GM23248 (cell line): Measurements from ENCODE around the gene FYTTD1.

Source experiments
- EZH2 ChIP-seq: fragments of 200-600 bp; sonication (generic); IDR thresholded peaks from 2 replicates; pipeline ENCODE4 v1.6.1; 2018; ENCODE audit warnings: antibody characterized with exemption, mild to moderate bottlenecking; ENCODE audit not compliant: insufficient read depth, poor library complexity, severe bottlenecking
- EZH2phosphoT487 ChIP-seq: fragments of 200-600 bp; sonication (generic); IDR thresholded peaks from 2 replicates; pipeline ENCODE4 v1.6.1; 2018; ENCODE audit warnings: antibody characterized with exemption, moderate library complexity, mild to moderate bottlenecking, low read depth; ENCODE audit not compliant: insufficient read depth

GRCh38 chr3:197711973-197712707 is 37.5 kb upstream of the FYTTD1 start:
- no peak for TF ChIP-seq EZH2
- no peak for TF ChIP-seq EZH2phosphoT487
